WERI-Rb-1 (cell line): Measurements from ENCODE around the gene PRPF6.

ENCODE experiments used
- DNase-seq: peaks from one replicate; pipeline ENCODE4 v3.0.0-alpha.2; 2020
- H3K27ac ChIP-seq: fragments of 250-450 bp; sonication (Bioruptor Pico); 2 replicates; pipeline ENCODE4 v1.5.1; 2020; ENCODE audit warnings: mild to moderate bottlenecking, moderate library complexity
- H3K27me3 ChIP-seq: fragments of 250-450 bp; sonication (Bioruptor Pico); 2 replicates; pipeline ENCODE4 v1.5.1; 2021; ENCODE audit warnings: mild to moderate bottlenecking, low read depth, moderate library complexity; ENCODE audit not compliant: insufficient read depth, severe bottlenecking
- H3K36me3 ChIP-seq: fragments of 250-450 bp; sonication (Bioruptor Pico); 2 replicates; pipeline ENCODE4 v1.5.1; 2020; ENCODE audit warnings: mild to moderate bottlenecking, moderate library complexity
- H3K4me3 ChIP-seq: 2 replicates; pipeline ENCODE4 v1.5.1; 2011; ENCODE audit warnings: low read depth, mild to moderate bottlenecking, control low read depth, low read length
- H3K9me3 ChIP-seq: fragments of 250-450 bp; sonication (Bioruptor Pico); 2 replicates; pipeline ENCODE4 v1.5.1; 2021; ENCODE audit warnings: mild to moderate bottlenecking, moderate library complexity; ENCODE audit not compliant: severe bottlenecking
- TF ChIP-seq, protein P1 (sequence below): IDR thresholded peaks from 2 replicates; pipeline ENCODE4 v1.5.1; 2011; ENCODE audit warnings: low read depth, mild to moderate bottlenecking, control low read depth, inconsistent platforms, low read length

The PRPF6 gene

DNA sequence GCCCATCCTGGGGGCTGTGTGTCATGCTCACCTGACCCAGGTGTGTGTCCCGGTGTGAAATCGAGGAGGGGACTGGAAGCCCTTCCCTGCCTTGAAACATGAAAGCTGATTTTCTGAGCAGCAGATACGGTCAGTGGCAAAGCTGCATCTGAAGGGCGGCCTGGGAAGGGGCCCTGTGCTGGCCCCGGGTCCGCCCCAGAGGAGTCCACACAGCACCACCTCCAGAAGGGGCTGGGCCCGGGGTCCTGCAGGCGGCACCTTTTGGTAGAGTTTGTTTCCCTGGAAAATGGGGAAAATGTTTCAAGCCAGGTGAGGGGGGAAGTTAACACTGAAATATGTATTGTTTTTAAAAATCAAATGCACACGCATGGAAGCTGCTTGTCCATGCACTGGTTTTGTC, 45.5 kb upstream of the PRPF6 start:
- H3K27me3 ChIP-seq: no peaks in the 10 kb centered on the region
- H3K27ac ChIP-seq: no peak overlapping the region
- peaks cover 14% of the 10 kb centered on the region for H3K36me3 ChIP-seq
- DNase-seq: no peak
- no peaks in the 10 kb centered on the region for H3K9me3 ChIP-seq
- H3K4me3 ChIP-seq: no peak overlapping the region
- TF ChIP-seq, protein P1, sequence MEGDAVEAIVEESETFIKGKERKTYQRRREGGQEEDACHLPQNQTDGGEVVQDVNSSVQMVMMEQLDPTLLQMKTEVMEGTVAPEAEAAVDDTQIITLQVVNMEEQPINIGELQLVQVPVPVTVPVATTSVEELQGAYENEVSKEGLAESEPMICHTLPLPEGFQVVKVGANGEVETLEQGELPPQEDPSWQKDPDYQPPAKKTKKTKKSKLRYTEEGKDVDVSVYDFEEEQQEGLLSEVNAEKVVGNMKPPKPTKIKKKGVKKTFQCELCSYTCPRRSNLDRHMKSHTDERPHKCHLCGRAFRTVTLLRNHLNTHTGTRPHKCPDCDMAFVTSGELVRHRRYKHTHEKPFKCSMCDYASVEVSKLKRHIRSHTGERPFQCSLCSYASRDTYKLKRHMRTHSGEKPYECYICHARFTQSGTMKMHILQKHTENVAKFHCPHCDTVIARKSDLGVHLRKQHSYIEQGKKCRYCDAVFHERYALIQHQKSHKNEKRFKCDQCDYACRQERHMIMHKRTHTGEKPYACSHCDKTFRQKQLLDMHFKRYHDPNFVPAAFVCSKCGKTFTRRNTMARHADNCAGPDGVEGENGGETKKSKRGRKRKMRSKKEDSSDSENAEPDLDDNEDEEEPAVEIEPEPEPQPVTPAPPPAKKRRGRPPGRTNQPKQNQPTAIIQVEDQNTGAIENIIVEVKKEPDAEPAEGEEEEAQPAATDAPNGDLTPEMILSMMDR: no peak

DNA sequence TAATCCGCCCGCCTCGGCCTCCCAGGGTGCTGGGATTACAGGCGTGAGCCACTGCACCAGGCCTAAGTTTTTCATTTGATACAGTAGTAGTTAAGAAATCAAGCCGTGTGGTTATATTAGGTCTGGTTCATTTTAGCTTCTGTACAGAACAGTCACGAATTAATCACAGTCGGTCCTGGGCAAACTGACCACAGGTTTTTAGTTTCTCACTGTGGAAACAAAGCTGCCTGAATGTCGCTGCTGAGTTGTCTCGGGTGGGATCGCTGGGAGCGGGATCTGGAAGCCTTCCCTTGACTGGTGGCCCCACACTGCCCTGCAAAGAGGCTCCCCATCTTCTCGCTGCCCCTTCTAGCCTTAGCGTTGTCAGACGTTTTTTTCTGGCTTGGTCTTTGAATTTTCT, 43.3 kb upstream of the PRPF6 start:
- TF ChIP-seq, protein P1: no peak
- H3K4me3 ChIP-seq: no peak overlapping the region
- DNase-seq: no peak
- H3K36me3 ChIP-seq: peaks cover 7% of the 10 kb centered on the region
- H3K27ac ChIP-seq: no peak overlapping the region
- H3K27me3 ChIP-seq: no peaks in the 10 kb centered on the region
- no peaks in the 10 kb centered on the region for H3K9me3 ChIP-seq

DNA sequence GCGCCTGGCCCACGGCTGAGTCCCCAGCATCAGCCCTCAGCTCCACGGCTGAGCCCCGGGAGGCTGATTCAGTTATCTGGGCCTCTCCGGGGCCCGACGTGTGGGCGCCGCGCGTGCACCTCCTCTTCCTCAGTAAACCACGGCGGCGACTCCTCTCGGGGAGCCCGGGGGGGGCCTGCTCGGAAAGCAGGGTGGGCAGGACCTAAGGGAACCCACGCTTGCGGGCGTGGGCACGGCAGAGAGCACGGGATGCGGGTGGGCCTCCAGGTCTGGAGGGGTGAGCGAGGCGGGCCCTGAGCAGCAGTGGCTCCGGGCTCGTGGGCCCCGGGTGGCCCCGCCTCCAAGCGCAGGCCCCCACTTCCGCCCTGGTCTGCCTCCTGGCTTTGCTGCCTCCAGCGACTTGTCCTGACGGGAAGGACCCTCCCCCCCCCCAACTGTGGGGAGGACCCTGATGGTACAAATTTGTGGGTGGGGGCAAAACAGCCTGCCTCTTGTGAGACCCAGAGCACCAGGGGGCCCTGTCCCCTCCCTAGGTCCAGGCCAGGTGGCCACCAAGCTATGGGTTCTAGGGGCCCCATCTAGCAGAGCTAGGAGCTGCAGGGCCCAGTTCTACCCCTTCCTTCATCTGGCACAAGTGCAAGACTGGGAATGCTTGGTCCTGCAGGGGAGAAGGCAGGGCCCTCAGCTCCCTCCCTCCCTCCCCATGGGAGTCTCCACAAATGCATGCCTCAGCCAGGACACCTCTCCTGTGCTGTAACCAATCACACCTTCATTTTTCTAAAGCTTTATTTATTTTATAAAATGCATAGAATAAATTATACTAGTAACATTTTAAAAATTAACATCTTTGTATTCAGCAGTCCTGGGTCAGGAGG, 41.6 kb upstream of the PRPF6 start:
- H3K4me3 ChIP-seq: no peak overlapping the region
- no peak for DNase-seq
- H3K27ac ChIP-seq: no peak overlapping the region
- peaks cover 7% of the 10 kb centered on the region for H3K36me3 ChIP-seq
- no peaks in the 10 kb centered on the region for H3K27me3 ChIP-seq
- TF ChIP-seq, protein P1: no peak
- no peaks in the 10 kb centered on the region for H3K9me3 ChIP-seq

DNA sequence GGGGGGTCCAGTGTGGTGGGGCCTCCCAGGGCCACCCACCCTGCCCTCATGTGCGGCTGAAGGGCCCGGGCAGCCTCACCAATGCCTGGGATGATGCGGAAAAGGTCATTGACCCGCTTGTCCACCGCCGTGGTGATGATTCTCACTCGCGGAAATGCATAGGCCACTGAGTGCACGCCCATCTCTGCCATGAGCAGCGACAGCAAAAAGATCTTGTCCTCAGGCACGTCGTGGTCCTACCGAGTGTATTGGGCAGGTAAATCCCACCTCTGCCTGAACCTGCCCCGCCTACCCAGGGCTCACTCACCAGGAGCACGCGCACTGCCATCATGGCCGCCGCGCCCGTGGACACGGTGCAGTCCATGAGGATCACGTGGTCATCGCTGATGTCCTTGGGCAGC, 40.9 kb upstream of the PRPF6 start:
- H3K27me3 ChIP-seq: no peaks in the 10 kb centered on the region
- no peaks in the 10 kb centered on the region for H3K9me3 ChIP-seq
- H3K36me3 ChIP-seq: peaks cover 9% of the 10 kb centered on the region
- TF ChIP-seq, protein P1: no peak
- DNase-seq: no peak
- no peak overlapping the region for H3K4me3 ChIP-seq
- H3K27ac ChIP-seq: no peak overlapping the region

DNA sequence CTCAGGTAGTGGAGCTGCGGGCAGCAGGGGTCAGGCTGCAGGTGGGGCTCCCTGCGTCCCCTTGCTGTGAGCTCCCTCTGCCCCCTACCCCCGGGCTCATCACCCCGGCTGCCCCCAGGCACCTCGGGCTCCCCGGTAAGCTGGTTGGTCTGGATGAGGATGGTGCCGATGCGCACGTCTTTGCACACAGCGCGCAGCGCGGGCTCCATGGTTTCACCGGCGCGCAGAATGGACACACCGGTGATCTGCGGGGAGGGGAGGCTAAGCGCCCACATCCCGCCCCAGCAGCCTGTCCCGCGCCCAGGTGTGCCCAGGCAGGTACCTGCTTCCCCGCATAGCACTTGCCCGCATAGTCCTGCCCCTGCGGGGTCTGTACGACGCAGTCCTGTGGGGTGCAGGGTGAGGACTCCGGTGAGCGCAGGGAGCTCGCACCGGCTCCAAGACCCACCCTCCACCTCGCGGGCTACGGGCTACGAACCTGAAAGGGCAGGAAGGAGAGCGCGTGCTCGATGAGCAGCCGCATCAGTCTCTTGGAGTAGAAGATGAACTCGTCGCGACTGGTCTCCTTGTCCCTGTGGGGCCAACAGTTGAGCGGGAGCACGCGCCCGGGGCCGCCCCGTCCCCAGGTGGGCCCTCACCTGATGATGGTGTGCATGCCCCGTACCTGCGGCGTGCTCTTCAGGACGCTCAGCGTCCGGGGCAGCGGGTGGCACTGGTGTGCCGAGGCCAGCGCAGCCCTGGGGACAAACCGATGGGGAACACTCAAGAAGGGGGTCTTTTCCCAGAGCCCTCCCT, 40.3 kb upstream of the PRPF6 start:
- Histone ChIP-seq H3K36me3 (peaks cover 9% of the 10 kb centered on the region), H3K27me3 (no peaks in the 10 kb centered on the region), H3K9me3 (no peaks in the 10 kb centered on the region), H3K4me3 (no peak overlapping the region), H3K27ac (no peak overlapping the region)
- TF ChIP-seq, protein P1: no peak
- DNase-seq: no peak
